ENCODE results near the gene VASP. TPM values are rescaled to one million over a fixed set of nuclear protein-coding genes. Genes with fewer than 3 reads are reported as not detected.

The VASP gene
- total and polyA plus RNA-seq, 2 experiments from 2014 or later = 60.3 to 147 TPM

GRCh38 chr19:45473682-45474605 lies 33.3 kb upstream of the VASP start:
- Histone ChIP-seq H3K9me2 (ENCODE audit: insufficient read depth) (no peaks in the 10 kb centered on the region), H3K27me3 (ENCODE audit: insufficient read depth) (peaks cover 54% of the 10 kb centered on the region), H3K36me3 (ENCODE audit: insufficient read depth) (no peaks in the 10 kb centered on the region), H4K20me1 (replicated peaks; ENCODE audit: insufficient read depth) (no peaks in the 10 kb centered on the region), H3K4me3 (peak overlapping the region; percentile 76), H3K4me1 (ENCODE audit: insufficient read depth) (peaks cover 21% of the 10 kb centered on the region; the same call in 1 of the 2 replicates), H3K27ac (ENCODE audit: low read depth) (no peak overlapping the region), H3F3A (replicated peaks; ENCODE audit: low read depth) (peaks cover 6% of the 10 kb centered on the region; the same call in 1 of the 2 replicates), H3K4me2 (peak overlapping the region; percentile 93; the same call in 1 of the 2 replicates), H3K79me2 (replicated peaks; ENCODE audit: insufficient read depth) (no peaks in the 10 kb centered on the region), H2AFZ (no peak overlapping the region)
- Mint-ChIP-seq H3K27ac (no peak overlapping the region; the same call in 1 of the 2 replicates), H3K4me3 (peak overlapping the region; percentile 56), H3K4me1 (peaks cover 27% of the 10 kb centered on the region), H3K27me3 (ENCODE audit: insufficient read depth, low read depth, poor library complexity) (peaks cover 48% of the 10 kb centered on the region), H3K36me3 (ENCODE audit: low read depth) (no peaks in the 10 kb centered on the region; the same call in 2 of the 3 replicates), H3K9me3 (peaks cover 2% of the 10 kb centered on the region; the same call in 2 of the 3 replicates)
- ATAC-seq = no peak
- no peak for TF ChIP-seq EZH2 (IDR thresholded peaks at IDR 0.05; ENCODE audit: low read depth, unreplicated experiment)
- TF ChIP-seq CTCF (conservative IDR thresholded peaks at IDR 0.05; ENCODE audit: low read depth in 2 of 2) = 0 out of 4 replicates have a peak, but pooled peaks of 1 of the 2 experiments have one; percentile 3
- DNase-seq (ENCODE audit: low spot score) = peak; percentile 68

- no peak for TF ChIP-seq EZH2 (IDR thresholded peaks at IDR 0.05; ENCODE audit: low read depth, unreplicated experiment)
- TF ChIP-seq CTCF (conservative IDR thresholded peaks at IDR 0.05; ENCODE audit: low read depth in 2 of 2) = no peak
- no peak for TF ChIP-seq ZNF114 (CRISPR knock-in tag; IDR thresholded peaks at IDR 0.05)
- TF ChIP-seq POLR2AphosphoS5 (IDR thresholded peaks at IDR 0.05; ENCODE audit: low read depth) = no peak
- TF ChIP-seq ZNF462 (CRISPR knock-in tag; IDR thresholded peaks at IDR 0.05) = no peak
- no peak for TF ChIP-seq NANOG (IDR thresholded peaks at IDR 0.05; ENCODE audit: borderline replicate concordance)
- Histone ChIP-seq H3K27me3 (ENCODE audit: insufficient read depth) (peaks cover 54% of the 10 kb centered on the region), H3K4me1 (ENCODE audit: insufficient read depth) (peaks cover 20% of the 10 kb centered on the region; the same call in 1 of the 2 replicates), H3K79me2 (replicated peaks; ENCODE audit: insufficient read depth) (no peaks in the 10 kb centered on the region), H3K36me3 (ENCODE audit: insufficient read depth) (no peaks in the 10 kb centered on the region), H3K27ac (ENCODE audit: low read depth) (no peak overlapping the region), H3F3A (replicated peaks; ENCODE audit: low read depth) (peaks cover 7% of the 10 kb centered on the region; the same call in 1 of the 2 replicates), H3K4me3 (no peak overlapping the region), H3K4me2 (no peak overlapping the region), H4K20me1 (replicated peaks; ENCODE audit: insufficient read depth) (no peaks in the 10 kb centered on the region), H3K9me2 (ENCODE audit: insufficient read depth) (no peaks in the 10 kb centered on the region), H2AFZ (no peak overlapping the region)
- H3K4me1 Mint-ChIP-seq = peaks cover 27% of the 10 kb centered on the region
- H3K4me3 Mint-ChIP-seq = no peak overlapping the region; the same call in 2 of the 3 replicates
- peaks cover 51% of the 10 kb centered on the region for H3K27me3 Mint-ChIP-seq (ENCODE audit: insufficient read depth, low read depth, poor library complexity)
- no peak overlapping the region for H3K27ac Mint-ChIP-seq
- no peaks in the 10 kb centered on the region; the same call in 2 of the 3 replicates for H3K36me3 Mint-ChIP-seq (ENCODE audit: low read depth)
- peaks cover 2% of the 10 kb centered on the region; the same call in 2 of the 3 replicates for H3K9me3 Mint-ChIP-seq
- DNase-seq (ENCODE audit: low spot score) (no peak), ATAC-seq (no peak)
Measured at GRCh38 chr19:45474606-45475521, 32.4 kb upstream of the VASP start.

Measured in GM23338 (cell line).